ENCODE measurements around the gene OGA.
A peak's percentile ranks its signal among the peaks of the same experiment; 100 is the strongest.

Gene OGA

GRCh38 chr10:101818119-101818871, at the start of gene OGA:
OGA (minus strand) TSS chr10:101818444; CDS start chr10:101818022, 422 bp downstream.
- DNase-seq (ENCODE audit: low spot score) (peak; percentile 100), FAIRE-seq (peak; percentile 94)

DNA sequence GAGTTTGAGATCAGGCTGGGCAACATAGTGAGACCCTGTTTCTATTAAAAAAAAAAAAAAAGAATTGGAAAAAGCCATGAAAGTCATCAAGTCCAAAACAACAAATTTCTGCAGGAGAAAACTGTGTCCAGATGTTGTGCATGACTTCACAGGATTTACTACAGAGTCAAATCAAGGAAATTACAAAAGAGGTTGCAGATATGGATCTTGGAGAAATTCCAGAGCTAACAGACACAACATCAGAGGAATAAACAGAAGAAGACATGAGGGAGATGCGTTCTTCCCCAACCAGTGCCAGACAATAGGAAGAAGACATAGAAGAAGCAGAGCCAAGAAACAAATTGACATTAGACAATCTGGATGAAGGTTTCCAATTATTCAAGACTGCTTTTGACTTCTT, 49.7 kb upstream of the OGA start:
- DNase-seq (ENCODE audit: low spot score) (no peak), FAIRE-seq (no peak)

DNA sequence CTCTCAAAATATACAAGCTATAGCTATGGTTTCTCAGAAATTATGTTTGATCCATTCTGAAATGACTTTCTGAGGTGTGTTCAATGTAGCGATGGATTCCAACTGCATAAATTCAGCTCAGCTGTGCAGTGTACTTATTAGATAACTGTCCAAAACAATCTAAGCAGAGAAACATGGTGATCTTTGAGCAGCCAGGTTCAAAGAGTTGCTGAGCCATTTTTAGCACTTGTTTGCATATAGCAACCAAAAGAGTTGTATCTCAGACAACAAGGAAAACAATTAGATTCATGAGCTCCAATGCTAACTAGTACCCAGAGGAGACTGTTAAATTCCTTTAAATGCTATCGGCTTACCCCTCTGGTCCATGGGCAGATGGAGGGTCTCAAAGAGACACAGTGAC, 41.3 kb upstream of the OGA start:
- DNase-seq (ENCODE audit: low spot score) (no peak), FAIRE-seq (no peak)

DNA sequence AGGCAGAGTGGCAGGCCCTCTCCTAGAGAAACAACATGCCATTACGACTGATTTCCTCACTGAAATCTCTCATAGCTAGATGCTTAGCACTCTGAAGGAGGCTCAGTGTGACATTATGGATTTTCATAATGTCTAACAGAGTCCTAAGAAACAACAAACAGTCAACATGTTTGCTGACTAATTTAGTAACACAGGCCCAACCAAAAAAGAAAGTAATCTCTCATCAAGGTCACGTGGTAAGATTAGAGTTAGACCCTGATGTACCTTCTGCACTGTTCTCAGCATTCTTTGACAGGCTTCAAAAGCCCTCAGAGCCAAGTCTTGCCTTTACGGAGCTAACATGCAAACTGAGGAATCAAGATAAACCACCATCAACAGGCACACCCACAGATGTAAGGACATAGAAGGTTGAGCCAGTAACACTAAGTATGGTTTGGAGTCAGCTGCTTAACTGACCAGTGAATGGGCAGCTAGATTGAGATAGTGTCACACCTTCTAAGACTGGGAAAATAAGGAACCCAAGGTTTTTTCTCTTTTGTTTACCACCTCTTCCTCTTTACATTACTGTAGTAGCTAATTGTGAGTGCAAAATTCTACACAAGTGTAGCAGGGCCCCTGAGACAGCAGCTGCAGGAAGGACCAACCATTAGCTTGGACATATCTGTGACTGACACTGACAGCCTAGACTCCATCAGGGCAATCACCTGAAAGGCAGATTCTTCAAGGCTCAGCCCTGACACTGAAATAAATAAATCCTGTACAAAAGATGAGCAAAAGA, 40.7 kb upstream of the OGA start:
- DNase-seq (ENCODE audit: low spot score) (no peak), FAIRE-seq (no peak)

GRCh38 chr10:101857802-101858476, 39.7 kb upstream of the OGA start:
- FAIRE-seq (no peak), DNase-seq (ENCODE audit: low spot score) (no peak)

DNA sequence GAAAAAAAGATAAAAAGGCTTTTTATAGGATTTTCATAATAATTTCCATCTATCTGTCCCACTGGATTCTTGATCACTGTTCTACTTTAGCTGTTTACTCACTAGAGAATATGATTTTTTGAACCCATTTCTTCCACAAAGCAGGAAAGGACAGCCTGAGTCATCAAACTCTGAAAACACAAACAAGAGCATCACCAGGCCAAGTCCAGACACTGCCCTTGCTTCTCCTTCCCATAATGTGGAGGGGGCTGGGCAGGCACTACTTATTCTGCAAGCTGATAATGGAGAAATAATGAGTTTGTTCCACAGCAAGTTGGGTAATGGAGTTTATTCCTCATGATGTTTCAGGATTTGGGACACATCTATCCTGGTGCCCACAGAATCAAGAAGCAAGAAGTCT, 38.4 kb upstream of the OGA start:
- no peak for FAIRE-seq
- no peak for DNase-seq (ENCODE audit: low spot score)

DNA sequence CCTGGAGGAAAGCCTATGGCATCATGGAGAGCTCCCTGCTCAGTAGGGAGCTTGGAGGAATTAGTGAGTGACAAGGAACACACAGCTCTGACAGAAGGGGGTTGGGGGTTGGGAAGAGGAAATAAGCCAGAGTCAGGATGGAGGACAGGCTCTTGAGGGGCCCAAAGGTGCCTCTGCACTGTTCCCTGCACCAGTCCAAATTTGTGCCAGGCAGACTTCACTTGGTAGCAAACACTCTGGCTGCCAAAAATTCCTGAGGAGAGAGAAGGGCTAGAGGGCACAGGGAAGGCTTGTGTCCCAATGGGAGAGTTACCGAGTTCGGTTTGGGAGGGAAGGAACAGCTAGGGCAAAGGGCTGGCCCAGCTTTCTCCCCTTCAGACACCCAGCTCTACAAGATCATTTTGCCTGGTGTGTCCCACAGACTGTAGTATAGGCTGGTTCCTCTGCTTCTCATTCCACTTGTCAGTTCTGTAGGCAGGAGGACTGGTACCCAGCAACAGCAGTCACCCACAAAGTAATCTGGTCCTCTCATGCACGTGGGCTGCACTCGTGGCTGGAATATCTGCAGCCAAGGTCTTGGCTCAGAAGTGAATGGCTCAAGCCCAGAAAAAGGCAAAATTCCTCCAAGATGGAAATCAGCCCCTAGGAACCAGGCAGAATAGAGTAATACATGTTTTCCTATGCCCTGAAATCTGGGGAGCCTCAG, 33.3 kb upstream of the OGA start:
- no peak for FAIRE-seq
- no peak for DNase-seq (ENCODE audit: low spot score)

DNA sequence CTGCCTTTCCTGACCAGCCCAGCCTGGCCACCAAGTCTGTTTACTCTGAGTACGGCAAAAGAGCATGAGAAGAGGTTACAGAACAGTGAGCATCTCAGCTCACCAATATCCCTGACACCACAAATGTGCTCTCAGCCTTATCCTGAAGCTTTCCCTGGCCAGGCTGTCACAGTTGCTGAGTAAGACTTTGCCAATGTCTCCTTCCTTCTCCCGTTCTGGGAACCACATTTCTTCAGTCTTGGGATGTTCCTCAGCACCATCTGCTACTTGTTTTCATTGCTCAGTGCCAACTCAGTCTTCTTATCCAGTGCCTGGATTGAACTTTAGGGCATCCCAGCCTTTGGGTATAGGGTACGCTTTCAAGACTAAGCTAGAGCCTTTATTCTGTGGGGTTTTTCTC, 32.5 kb upstream of the OGA start:
- DNase-seq (ENCODE audit: low spot score) (no peak), FAIRE-seq (no peak)

DNA sequence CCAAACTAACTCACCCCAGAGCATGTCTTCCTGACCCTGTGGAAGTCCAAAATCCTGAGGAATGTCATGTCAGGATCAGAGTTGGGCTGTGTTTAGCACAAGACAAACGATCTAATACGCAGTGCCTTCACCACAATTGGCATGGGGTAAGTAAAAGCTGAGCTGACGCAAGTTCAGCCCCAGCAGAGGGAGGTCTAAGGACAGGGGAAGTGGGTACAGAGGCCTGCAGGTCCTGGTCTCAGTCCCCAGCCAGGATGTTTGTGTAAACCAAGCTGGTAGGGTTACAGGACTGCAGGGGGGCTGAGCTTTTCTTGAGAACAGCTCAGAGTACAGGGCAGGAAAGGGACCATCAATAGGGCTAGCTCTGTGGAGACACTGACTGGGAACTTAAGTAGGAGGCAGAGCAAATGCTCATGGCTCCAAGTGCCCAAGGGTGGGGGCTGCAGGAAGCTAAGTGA, 30.7 kb upstream of the OGA start:
- no peak for FAIRE-seq
- DNase-seq (ENCODE audit: low spot score), result no peak

- DNase-seq (ENCODE audit: low spot score) (no peak), FAIRE-seq (no peak)
These were observed 30.2 kb upstream of the OGA start for GRCh38 chr10:101848408-101848807.

GRCh38 chr10:101845893-101846292, 27.6 kb upstream of the OGA start:
- DNase-seq (ENCODE audit: low spot score) (no peak), FAIRE-seq (no peak)

DNA sequence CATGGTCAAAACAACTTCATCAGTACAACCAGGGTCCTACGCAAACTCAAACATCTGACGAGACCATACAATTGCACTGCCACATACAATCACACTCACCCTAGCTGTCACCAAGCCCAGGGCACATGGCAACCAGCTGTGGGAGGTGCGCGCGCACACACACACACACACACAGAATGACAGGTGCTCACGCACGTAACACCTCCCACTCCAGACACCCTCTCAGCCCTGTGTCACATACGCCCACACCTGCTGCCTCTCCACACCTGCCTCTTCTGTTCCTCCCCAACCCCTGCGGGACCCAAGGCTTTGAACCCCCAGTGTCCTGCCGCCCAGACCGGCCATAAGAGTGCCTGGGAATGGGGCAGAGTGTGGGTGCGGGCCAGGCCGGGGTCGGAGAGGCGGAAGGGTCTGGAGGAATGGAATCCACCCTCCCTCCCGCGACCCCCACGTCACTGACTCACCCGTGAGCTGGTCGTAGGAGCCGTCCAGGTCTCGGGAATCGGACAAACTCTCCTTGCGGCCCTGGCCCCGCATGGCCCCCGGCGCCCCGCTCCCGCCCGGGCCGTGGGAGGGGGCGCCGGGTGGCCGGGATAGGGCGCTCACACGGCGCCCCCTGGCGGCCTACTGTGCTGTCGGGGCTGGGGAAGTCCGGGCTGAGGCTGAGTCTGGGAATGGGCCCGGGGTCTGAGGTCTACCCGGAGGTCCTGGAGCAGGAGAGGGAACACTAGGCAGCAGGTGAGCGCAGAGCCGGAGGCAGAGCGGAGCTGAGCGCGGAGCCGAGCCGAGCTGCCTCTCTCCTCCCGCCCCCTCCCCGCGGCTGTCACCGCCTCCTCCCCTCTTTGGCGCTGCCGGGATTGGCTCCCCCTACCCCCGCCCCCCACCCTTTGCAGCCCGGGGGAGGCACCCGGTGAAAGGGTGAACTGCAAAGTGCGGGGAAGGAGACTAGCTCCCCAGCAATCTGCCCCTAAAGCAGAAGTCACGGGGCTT, 25.1 kb upstream of the OGA start, which contains the start of gene KCNIP2:
TSS of gene KCNIP2 (minus strand) at position 769 of the 990 bp plus-strand sequence. CDS start at position 537, 232 bp downstream.
- DNase-seq (ENCODE audit: low spot score) (no peak), FAIRE-seq (no peak)

GRCh38 chr10:101841826-101842225, 23.6 kb upstream of the OGA start:
- DNase-seq (ENCODE audit: low spot score), result no peak
- FAIRE-seq, result no peak

- no peak for FAIRE-seq
- peak; percentile 51 for DNase-seq (ENCODE audit: low spot score)
These were observed 22.7 kb upstream of the OGA start for GRCh38 chr10:101840741-101841453.

- no peak for DNase-seq (ENCODE audit: low spot score)
- no peak for FAIRE-seq
These were observed 21.9 kb upstream of the OGA start for GRCh38 chr10:101840102-101840684.

DNA sequence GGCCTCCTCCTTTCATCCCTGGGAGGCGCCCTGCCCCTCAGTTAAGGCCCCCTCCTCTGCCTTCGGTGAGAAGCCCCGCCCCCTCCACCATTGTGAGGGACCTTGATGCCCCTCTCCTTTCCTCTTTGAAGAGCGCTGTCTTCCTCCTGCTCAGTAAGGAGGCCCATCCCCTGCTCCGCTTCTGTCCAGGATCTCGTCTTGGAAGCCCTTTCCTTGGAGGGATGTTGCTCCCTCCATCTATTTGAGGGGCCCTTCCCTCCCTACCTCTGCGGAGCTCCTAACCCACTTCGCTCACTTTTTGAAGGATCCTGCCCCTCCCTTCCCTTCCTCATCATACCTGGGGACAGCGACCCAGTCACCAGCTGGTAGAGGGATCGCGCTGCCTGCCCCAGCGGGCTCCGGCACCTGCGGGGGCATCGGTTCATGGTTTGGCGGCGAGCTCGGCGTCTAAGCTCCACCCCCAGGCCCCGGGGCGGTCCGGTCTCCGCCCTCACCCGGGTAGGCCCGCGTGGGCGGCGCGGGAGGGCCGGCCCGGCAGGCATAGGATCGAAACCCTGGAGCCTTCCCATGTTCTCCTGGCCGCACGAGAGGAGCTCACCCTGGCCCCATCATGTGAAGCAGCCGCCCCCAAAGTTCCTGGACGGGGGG, 21.3 kb upstream of the OGA start:
- FAIRE-seq (no peak), DNase-seq (ENCODE audit: low spot score) (no peak)

GRCh38 chr10:101839002-101839401, 20.8 kb upstream of the OGA start:
- FAIRE-seq, result no peak

GRCh38 chr10:101838416-101838970, 20.2 kb upstream of the OGA start:
- no peak for FAIRE-seq

More at GRCh38 chr10:101839002-101839401, 20.8 kb upstream of the OGA start:
- DNase-seq (ENCODE audit: low spot score), result no peak

More at GRCh38 chr10:101838416-101838970, 20.2 kb upstream of the OGA start:
- DNase-seq (ENCODE audit: low spot score), result no peak
